Measurements from ENCODE around the gene ZEB1. TPM values are rescaled to one million over a fixed set of nuclear protein-coding genes. Genes with fewer than 3 reads are reported as not detected.
A peak's percentile ranks its signal among the peaks of the same experiment; 100 is the strongest.

Gene ZEB1
- total and polyA plus RNA-seq, 9 of the 15 experiments (the other 6 are each of a cell fraction or from before 2014, with no cell fraction given) = 2.1 to 8.4 (median 4.9) TPM

DNA sequence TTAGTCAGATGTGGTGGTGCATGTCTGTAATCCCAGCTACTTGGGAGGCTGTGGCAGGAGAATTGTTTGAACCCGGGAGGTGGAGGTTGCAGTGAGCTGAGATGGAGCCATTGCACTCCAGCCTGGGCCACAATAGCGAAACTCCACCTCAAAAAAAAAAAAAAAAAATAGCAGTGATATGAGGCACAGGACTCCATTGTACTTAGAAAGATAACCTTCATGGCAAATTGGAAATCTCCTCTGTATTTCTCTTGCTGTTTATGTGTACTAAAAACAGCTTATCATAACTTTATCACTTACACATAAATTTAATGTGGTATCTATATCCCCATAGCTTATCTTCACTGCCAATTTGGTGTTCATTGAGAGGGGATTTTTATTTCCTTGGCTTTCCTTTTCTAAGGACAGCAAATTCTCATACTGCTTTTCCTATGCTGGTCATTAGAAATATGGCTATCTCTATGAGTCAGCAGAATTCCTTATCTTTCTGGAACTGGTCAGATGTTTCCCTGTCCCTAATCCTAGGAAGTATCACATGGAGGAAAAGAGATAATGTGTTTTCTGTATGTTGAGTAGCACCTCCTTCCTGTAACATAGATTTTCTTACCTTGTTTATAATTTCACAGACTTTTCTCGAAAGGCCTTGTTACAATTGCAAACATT lies 40.6 kb upstream of the ZEB1 start (continued):
- TF ChIP-seq ZMIZ1 (IDR thresholded peaks at IDR 0.05; ENCODE audit: low read depth in 2 of 2, low read length in 2 of 2) (no peak), NBN (IDR thresholded peaks at IDR 0.05; ENCODE audit: low read depth) (0 out of 2 replicates have a peak, but pooled peaks have one; percentile 50), ZNF24 (IDR thresholded peaks at IDR 0.05) (no peak), CXXC5 (CRISPR knock-in tag; IDR thresholded peaks at IDR 0.05) (peak; percentile 51; the same call in 1 of the 2 replicates), MTA3 (IDR thresholded peaks at IDR 0.05; ENCODE audit: borderline replicate concordance) (no peak), ILK (tag; IDR thresholded peaks at IDR 0.05; ENCODE audit: borderline replicate concordance, low read depth) (no peak), ZNF778 (CRISPR knock-in tag; IDR thresholded peaks at IDR 0.05) (no peak), NCOA2 (IDR thresholded peaks at IDR 0.05; ENCODE audit: partially characterized antibody in 2 of 2) (no peak), RERE (CRISPR knock-in tag; IDR thresholded peaks at IDR 0.05; ENCODE audit: borderline replicate concordance) (no peak), POLR2H (tag; IDR thresholded peaks at IDR 0.05; ENCODE audit: low read depth) (peak; percentile 58; the same call in 1 of the 2 replicates), SAFB (IDR thresholded peaks at IDR 0.05; ENCODE audit: borderline replicate concordance, low read depth, low read length) (no peak), KLF10 (CRISPR knock-in tag; IDR thresholded peaks at IDR 0.05) (no peak), U2AF1 (optimal IDR thresholded peaks at IDR 0.05; ENCODE audit: low read depth, low read length) (no peak), OTX1 (CRISPR knock-in tag; IDR thresholded peaks at IDR 0.05) (no peak)
- TF ChIP-seq, protein P1, sequence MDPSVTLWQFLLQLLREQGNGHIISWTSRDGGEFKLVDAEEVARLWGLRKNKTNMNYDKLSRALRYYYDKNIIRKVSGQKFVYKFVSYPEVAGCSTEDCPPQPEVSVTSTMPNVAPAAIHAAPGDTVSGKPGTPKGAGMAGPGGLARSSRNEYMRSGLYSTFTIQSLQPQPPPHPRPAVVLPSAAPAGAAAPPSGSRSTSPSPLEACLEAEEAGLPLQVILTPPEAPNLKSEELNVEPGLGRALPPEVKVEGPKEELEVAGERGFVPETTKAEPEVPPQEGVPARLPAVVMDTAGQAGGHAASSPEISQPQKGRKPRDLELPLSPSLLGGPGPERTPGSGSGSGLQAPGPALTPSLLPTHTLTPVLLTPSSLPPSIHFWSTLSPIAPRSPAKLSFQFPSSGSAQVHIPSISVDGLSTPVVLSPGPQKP (CRISPR knock-in tag; IDR thresholded peaks at IDR 0.05) = no peak
- TF ChIP-seq, protein P2, sequence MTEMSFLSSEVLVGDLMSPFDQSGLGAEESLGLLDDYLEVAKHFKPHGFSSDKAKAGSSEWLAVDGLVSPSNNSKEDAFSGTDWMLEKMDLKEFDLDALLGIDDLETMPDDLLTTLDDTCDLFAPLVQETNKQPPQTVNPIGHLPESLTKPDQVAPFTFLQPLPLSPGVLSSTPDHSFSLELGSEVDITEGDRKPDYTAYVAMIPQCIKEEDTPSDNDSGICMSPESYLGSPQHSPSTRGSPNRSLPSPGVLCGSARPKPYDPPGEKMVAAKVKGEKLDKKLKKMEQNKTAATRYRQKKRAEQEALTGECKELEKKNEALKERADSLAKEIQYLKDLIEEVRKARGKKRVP (CRISPR knock-in tag; IDR thresholded peaks at IDR 0.05) = no peak
